DOHH2 (cell line): ENCODE measurements around the gene FBXO7.

ENCODE experiments used
- EZH2phosphoT487 ChIP-seq: fragments of 200-600 bp; sonication (generic); IDR thresholded peaks from 2 replicates; pipeline ENCODE4 v1.6.1; 2017; ENCODE audit warnings: borderline replicate concordance, mild to moderate bottlenecking, antibody characterized with exemption, low read length, moderate library complexity, mixed read lengths
- TF ChIP-seq, protein P1 (sequence below): fragments of 200-600 bp; sonication (generic); IDR thresholded peaks from one replicate; pipeline ENCODE4 v1.5.1; 2014; ENCODE audit warnings: antibody characterized with exemption, mild to moderate bottlenecking, low read depth, low read length; ENCODE audit not compliant: poor library complexity, severe bottlenecking

- TF ChIP-seq, protein P1, sequence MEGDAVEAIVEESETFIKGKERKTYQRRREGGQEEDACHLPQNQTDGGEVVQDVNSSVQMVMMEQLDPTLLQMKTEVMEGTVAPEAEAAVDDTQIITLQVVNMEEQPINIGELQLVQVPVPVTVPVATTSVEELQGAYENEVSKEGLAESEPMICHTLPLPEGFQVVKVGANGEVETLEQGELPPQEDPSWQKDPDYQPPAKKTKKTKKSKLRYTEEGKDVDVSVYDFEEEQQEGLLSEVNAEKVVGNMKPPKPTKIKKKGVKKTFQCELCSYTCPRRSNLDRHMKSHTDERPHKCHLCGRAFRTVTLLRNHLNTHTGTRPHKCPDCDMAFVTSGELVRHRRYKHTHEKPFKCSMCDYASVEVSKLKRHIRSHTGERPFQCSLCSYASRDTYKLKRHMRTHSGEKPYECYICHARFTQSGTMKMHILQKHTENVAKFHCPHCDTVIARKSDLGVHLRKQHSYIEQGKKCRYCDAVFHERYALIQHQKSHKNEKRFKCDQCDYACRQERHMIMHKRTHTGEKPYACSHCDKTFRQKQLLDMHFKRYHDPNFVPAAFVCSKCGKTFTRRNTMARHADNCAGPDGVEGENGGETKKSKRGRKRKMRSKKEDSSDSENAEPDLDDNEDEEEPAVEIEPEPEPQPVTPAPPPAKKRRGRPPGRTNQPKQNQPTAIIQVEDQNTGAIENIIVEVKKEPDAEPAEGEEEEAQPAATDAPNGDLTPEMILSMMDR, result no peak
- no peak for TF ChIP-seq EZH2phosphoT487
Observed at GRCh38 chr22:32462452-32462851, 12.2 kb upstream of the FBXO7 start.
